ENCODE results near the gene TSPAN18. TPM values are rescaled to one million over a fixed set of nuclear protein-coding genes. Genes with fewer than 3 reads are reported as not detected.

TSPAN18 gene
- total and polyA plus RNA-seq, 8 donors = 0.69 to 2.7 (median 1.5) TPM

DNA sequence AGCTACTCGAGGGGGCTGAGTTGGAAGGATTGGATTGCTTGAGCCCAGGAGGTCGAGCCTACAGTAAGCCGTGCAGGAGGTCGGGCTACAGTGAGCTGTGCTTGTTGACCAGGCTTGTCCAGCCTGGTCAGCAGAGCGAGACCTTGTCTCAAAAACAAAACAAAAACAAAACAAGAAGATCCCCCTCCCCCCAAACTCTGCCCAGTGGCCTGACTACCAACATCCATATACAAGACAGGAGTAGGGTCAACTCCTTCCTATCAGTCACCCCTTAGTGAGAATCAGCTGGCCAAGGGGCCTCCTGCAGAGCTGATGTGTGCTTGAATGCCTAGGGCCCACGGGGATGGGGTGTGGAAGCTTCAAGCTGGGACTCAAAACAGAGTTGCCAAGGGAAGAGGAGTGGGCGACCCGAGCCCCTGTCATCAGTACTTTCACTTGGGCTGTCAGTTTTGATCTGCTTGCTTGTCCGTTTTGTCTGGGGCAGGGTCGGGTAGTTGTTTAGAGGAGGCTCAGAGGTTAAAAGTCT, 942 bp upstream of the TSPAN18 start:
- DNase-seq = no peak
- intact Hi-C loops (cut with DNase I) = loop anchor here in 1 of 3 donors (5.0 kb wide), 1 partner anchor 186 kb away; no protein-coding TSS in a partner anchor

DNA sequence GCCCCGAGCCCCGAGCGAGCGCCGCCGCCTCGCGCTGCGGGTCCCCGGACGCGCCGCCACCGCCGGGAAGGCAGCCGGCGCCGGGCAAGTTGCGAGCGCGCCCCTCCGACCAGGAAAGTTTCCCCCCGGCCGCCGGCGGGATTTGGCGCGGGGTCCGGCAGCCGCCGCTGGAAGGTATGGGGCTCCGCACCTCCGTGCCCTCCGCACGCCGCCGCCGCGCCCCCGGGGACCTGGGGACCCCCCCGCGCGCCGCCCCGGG, 281 bp downstream of the TSPAN18 start:
- Histone ChIP-seq H3K9me3 (no peaks in the 10 kb centered on the region), H3K36me3 (no peaks in the 10 kb centered on the region), H3K4me3 (peak overlapping the region; percentile 24 to 69 (median 42)), H3K4me1 (peaks cover 0 to 4% (median 0%) of the 10 kb centered on the region in 3 donors), H3K27me3 (no peaks in the 10 kb centered on the region), H3K27ac (no peak overlapping the region)
- WGBS, 2 donors = 1% methylated on average over 22 to 45 of the region's 45 CpGs
- DNase-seq (peak in 2 of 6 donors; percentile 22 to 63), ATAC-seq (peak in 1 of 4 donors; percentile 26), FAIRE-seq (no peak)
- intact Hi-C loops (cut with DNase I) = loop anchor here in 1 of 3 donors (5.0 kb wide), 1 partner anchor 185 kb away; no protein-coding TSS in a partner anchor
- TF ChIP-seq CTCF (IDR thresholded peaks at IDR 0.05) = no peak

More for the DNA sequence above, 942 bp upstream of the TSPAN18 start:
- Histone ChIP-seq H3K36me3 (no peaks in the 10 kb centered on the region), H3K9me3 (no peaks in the 10 kb centered on the region), H3K4me3 (no peak overlapping the region), H3K27me3 (no peaks in the 10 kb centered on the region), H3K27ac (no peak overlapping the region), H3K4me1 (peaks cover 0 to 4% (median 0%) of the 10 kb centered on the region in 3 donors)
- WGBS, 2 donors = 76 to 80% methylated on average over 10 of the region's 10 CpGs
- ATAC-seq = no peak
- FAIRE-seq = no peak
- TF ChIP-seq CTCF (IDR thresholded peaks at IDR 0.05) = no peak

DNA sequence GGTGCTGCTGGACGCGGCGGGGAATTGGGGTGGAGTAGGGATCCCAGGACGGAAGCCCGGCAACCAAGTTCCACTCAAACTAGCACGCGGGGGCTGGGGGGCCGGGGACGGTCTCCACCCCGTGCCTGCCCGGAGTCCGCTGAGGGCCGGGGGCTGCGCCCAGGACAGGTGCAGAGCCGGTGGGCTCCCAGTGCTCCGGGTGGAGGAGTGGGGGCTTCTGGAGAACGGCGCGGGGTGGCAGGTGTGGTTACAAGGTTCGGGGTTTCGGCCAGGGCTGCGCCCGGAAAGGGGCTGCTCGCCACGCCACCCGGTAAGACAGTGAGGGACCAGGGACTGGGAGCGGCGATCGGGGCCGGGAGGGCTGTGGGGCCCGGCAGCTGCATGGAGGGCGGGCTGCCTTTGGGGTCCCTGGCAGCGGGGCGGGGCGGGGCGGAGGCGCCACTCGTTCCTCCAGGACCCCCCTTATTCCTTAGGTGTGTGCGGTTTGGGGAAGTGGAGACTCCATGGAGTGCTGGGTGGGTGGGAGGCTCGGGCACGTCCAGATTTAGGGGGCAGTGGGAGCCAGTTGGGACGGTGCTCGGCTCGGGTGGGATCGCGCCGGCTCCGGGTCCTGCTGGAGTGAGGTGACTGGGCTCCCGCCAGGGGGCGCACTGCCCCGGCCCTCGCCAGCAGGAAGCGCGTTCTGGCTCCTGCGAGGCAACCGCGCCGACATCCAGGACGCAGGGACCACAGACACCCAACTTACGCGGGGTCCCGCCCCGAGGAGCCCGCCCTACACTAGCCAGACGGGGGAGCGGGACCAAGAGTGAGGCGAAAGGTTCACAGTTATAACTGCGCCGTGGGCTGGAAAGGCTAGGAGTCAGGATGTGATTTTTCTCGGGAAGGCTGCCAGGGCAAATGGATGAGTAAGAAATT, 868 bp downstream of the TSPAN18 start:
- peak; percentile 84 to 95 (median 94) for TF ChIP-seq CTCF (IDR thresholded peaks at IDR 0.05)
- Histone ChIP-seq H3K4me1 (peaks cover 0 to 4% (median 0%) of the 10 kb centered on the region in 3 donors), H3K9me3 (no peaks in the 10 kb centered on the region), H3K27me3 (no peaks in the 10 kb centered on the region), H3K27ac (no peak overlapping the region), H3K36me3 (no peaks in the 10 kb centered on the region), H3K4me3 (peak overlapping the region; percentile 24 to 69 (median 42))
- ATAC-seq = peak; percentile 90 to 96 (median 94)
- no peak for FAIRE-seq
- intact Hi-C loops (cut with DNase I) = loop anchor here in 1 of 3 donors (5.0 kb wide), 1 partner anchor 185 kb away; no protein-coding TSS in a partner anchor
- WGBS, 2 donors = 1% methylated on average over 58 to 70 of the region's 70 CpGs
- DNase-seq = peak; percentile 54 to 94 (median 77)

DNA sequence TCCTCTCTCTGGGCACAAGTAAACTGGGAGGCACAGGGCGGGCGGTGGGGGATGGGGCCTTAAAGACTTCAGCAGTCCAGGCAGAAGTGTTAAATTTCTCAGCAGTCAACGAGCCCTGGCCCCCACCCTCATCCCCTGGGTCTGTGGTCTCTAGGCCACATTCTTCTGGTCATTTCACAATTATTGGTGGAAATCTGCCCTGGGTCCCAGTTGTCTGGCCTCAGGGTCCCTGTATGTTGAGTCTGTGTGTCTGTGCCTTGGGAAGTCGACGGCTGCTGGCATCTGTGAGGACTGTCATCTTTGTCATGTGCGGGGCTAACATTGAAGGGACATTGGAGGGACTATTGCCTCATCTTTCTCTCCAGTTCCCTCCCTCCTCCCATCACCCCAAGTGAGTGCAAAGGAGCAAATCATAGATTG, 1.7 kb downstream of the TSPAN18 start:
- FAIRE-seq = no peak
- no peaks in the 10 kb centered on the region for H3K9me3 ChIP-seq
- TF ChIP-seq CTCF (IDR thresholded peaks at IDR 0.05) = no peak
- WGBS, 2 donors = 50 to 58% methylated on average over 6 of the region's 6 CpGs
- no peak for DNase-seq
- no peak overlapping the region for H3K27ac ChIP-seq
- intact Hi-C loops (cut with DNase I) = loop anchor here in 1 of 3 donors (5.0 kb wide), 1 partner anchor 184 kb away; no protein-coding TSS in a partner anchor
- no peaks in the 10 kb centered on the region for H3K27me3 ChIP-seq
- no peak overlapping the region for H3K4me3 ChIP-seq
- no peak for ATAC-seq
- H3K36me3 ChIP-seq = no peaks in the 10 kb centered on the region
- H3K4me1 ChIP-seq = peaks cover 0 to 4% (median 0%) of the 10 kb centered on the region in 3 donors

All from pancreas (tissue), 10 donors.